ENCODE measurements around the gene SBF1.
"Not testable (repeated sequence)": the region's sequence is repeated elsewhere in the genome, so short reads cannot be mapped to it uniquely, and the experiment has no call there.

Gene SBF1

GRCh38 chr22:50443801-50444625 lies 30.8 kb downstream of the SBF1 start:
- DNase-seq = no peak

GRCh38 chr22:50443197-50443596 lies 31.6 kb downstream of the SBF1 start:
- no peak for DNase-seq

GRCh38 chr22:50441428-50441993 lies 33.3 kb downstream of the SBF1 start:
- DNase-seq = no peak

- no peak for DNase-seq
These were observed 34.1 kb downstream of the SBF1 start for GRCh38 chr22:50440544-50441249.

- DNase-seq = no peak
These were observed 34.9 kb downstream of the SBF1 start for GRCh38 chr22:50439871-50440331.

GRCh38 chr22:50439314-50439870 lies 35.4 kb downstream of the SBF1 start:
- DNase-seq = no peak

- DNase-seq = no peak
These were observed 36.2 kb downstream of the SBF1 start for GRCh38 chr22:50438305-50439275.

- DNase-seq = no peak
These were observed 37.1 kb downstream of the SBF1 start for GRCh38 chr22:50437511-50438304.

GRCh38 chr22:50436841-50437341 lies 37.9 kb downstream of the SBF1 start:
- no peak for DNase-seq

GRCh38 chr22:50436015-50436830 lies 38.6 kb downstream of the SBF1 start:
- no peak for DNase-seq

- no peak for DNase-seq
These were observed 39.4 kb downstream of the SBF1 start for GRCh38 chr22:50435291-50436014.

- DNase-seq = no peak
These were observed 40.0 kb downstream of the SBF1 start for GRCh38 chr22:50434849-50435248.

GRCh38 chr22:50432877-50433510 lies 41.8 kb downstream of the SBF1 start:
- not testable (repeated sequence) for DNase-seq

- DNase-seq = no peak
These were observed 42.5 kb downstream of the SBF1 start for GRCh38 chr22:50432131-50432876.

GRCh38 chr22:50425179-50425916 lies 49.5 kb downstream of the SBF1 start:
- DNase-seq = no peak

- no peak for DNase-seq
These were observed 50.9 kb downstream of the SBF1 start for GRCh38 chr22:50423956-50424355.
